H1 (cell line): ENCODE data around the gene KCNMA1. TPM values are rescaled to one million over a fixed set of nuclear protein-coding genes. Genes with fewer than 3 reads are reported as not detected.
A peak's percentile ranks its signal among the peaks of the same experiment; 100 is the strongest.

Source experiments
- CTCF ChIA-PET: fragments of 300-600 bp; sonication (Branson Sonifier 250); formaldehyde crosslinking; loops from one replicate; lab custom pipeline; 2021; ENCODE audit not compliant: partially characterized antibody; lab: Charles Lee
- POLR2A ChIA-PET: fragments of 300-600 bp; sonication (Branson Sonifier 250); formaldehyde crosslinking; loops from one replicate; lab custom pipeline; 2021; ENCODE audit warnings: inconsistent platforms; ENCODE audit not compliant: partially characterized antibody; lab: Charles Lee
- DNase-seq, 2 experiments: peaks; one replicate each; pipeline versions ENCODE4 v3.0.0 to v3.0.0-alpha.2; 2010 to 2022; ENCODE audit warnings: low spot score in 2 of 2, low read depth in 1 of 2, mixed read lengths in 1 of 2
- FAIRE-seq: peaks from 2 replicates; lab custom pipeline; 2011; peaks lifted over from hg19 to GRCh38; lab: Jason Lieb, UNC
- H2AFZ ChIP-seq: 2 replicates; pipeline ENCODE4 v1.8.1; 2012; ENCODE audit warnings: low read length, inconsistent platforms
- H2AK5ac ChIP-seq: 2 replicates; pipeline ENCODE4 v1.6.1; 2013; ENCODE audit warnings: low read depth, low read length
- H2BK120ac ChIP-seq: replicated peaks from 2 replicates; pipeline ENCODE3; 2013; ENCODE audit warnings: low read depth, low read length, inconsistent platforms
- H2BK12ac ChIP-seq: 2 replicates; pipeline ENCODE4 v1.6.1; 2013; ENCODE audit warnings: low read depth, low read length
- H2BK15ac ChIP-seq: 2 replicates; pipeline ENCODE4 v1.6.1; 2013; ENCODE audit warnings: low read length
- H2BK20ac ChIP-seq: 2 replicates; pipeline ENCODE4 v1.6.1; 2013; ENCODE audit warnings: low read length
- H2BK5ac ChIP-seq: 2 replicates; pipeline ENCODE4 v1.6.1; 2013; ENCODE audit warnings: low read depth, low read length
- H3K14ac ChIP-seq: 2 replicates; pipeline ENCODE4 v1.6.1; 2013; ENCODE audit warnings: inconsistent platforms; ENCODE audit not compliant: insufficient read length
- H3K18ac ChIP-seq: 2 replicates; pipeline ENCODE4 v1.6.1; 2013; ENCODE audit warnings: low read length; ENCODE audit errors: extremely low read depth
- H3K23ac ChIP-seq: 2 replicates; pipeline ENCODE4 v1.6.1; 2013; ENCODE audit warnings: inconsistent platforms; ENCODE audit not compliant: insufficient read length
- H3K23me2 ChIP-seq: 2 replicates; pipeline ENCODE4 v1.6.1; 2013; ENCODE audit warnings: low read depth, low read length
- H3K27ac ChIP-seq: 2 replicates; pipeline ENCODE4 v1.6.1; 2011; ENCODE audit warnings: low read depth, low read length, inconsistent platforms
- H3K27me3 ChIP-seq, 4 experiments: replicated peaks in 1 of 4; 1 replicate in 1 of 4; 2 replicates in 3 of 4; pipeline versions ENCODE4 v1.6.1 to v1.8.1; 2011 to 2013; ENCODE audit warnings: low read length in 3 of 4, mild to moderate bottlenecking in 3 of 4, inconsistent platforms in 2 of 4, mixed read lengths in 2 of 4, moderate library complexity in 1 of 4; ENCODE audit not compliant: control insufficient read depth in 3 of 4, insufficient read depth in 3 of 4; ENCODE audit errors: extremely low read depth in 1 of 4
- H3K36me3 ChIP-seq, 4 experiments: 2 replicates each; pipeline versions ENCODE4 v1.6.1 to v1.8.1; 2011 to 2013; ENCODE audit warnings: mild to moderate bottlenecking in 4 of 4, low read length in 3 of 4, moderate library complexity in 2 of 4, control low read depth in 1 of 4, inconsistent platforms in 1 of 4; ENCODE audit not compliant: insufficient read depth in 4 of 4, control insufficient read depth in 2 of 4
- H3K4ac ChIP-seq: replicated peaks from 2 replicates; pipeline ENCODE3; 2013; ENCODE audit warnings: low read length, low read depth, mixed read lengths, inconsistent platforms; ENCODE audit not compliant: insufficient read length
- H3K4me1 ChIP-seq, 4 experiments: replicated peaks in 1 of 4; 1 replicate in 1 of 4; 2 replicates in 3 of 4; pipeline versions ENCODE4 v1.6.1 to v1.8.1; 2011 to 2013; ENCODE audit warnings: low read length in 3 of 4, inconsistent platforms in 2 of 4, mixed read lengths in 1 of 4; ENCODE audit not compliant: insufficient read depth in 4 of 4, control insufficient read depth in 3 of 4
- H3K4me2 ChIP-seq, 2 experiments: 2 replicates each; pipeline versions ENCODE4 v1.6.1 to v1.8.1; 2011 to 2013; ENCODE audit warnings: low read depth in 2 of 2, low read length in 2 of 2, control low read depth in 1 of 2, inconsistent platforms in 1 of 2, mild to moderate bottlenecking in 1 of 2; ENCODE audit not compliant: insufficient read depth in 1 of 2
- H3K4me3 ChIP-seq, 4 experiments: fragments of 200-600, 300-600 bp in 1 of 4; sonication (generic), shearing (Covaris generic), sonication (Bioruptor Twin) in 1 of 4; 2 replicates each; pipeline versions ENCODE4 v1.5.1 to v1.8.1; 2011 to 2016; ENCODE audit warnings: low read length in 4 of 4, low read depth in 3 of 4, control low read depth in 2 of 4, inconsistent platforms in 2 of 4, mild to moderate bottlenecking in 2 of 4, mixed read lengths in 1 of 4, moderate library complexity in 1 of 4; ENCODE audit not compliant: insufficient read depth in 2 of 4; ENCODE audit errors: extremely low read depth in 1 of 4
- H3K56ac ChIP-seq: replicated peaks from 2 replicates; pipeline ENCODE3; 2013; ENCODE audit warnings: low read depth, mild to moderate bottlenecking, mixed read lengths, low read length, inconsistent platforms; ENCODE audit not compliant: insufficient read length
- H3K79me1 ChIP-seq: 2 replicates; pipeline ENCODE4 v1.6.1; 2013; ENCODE audit warnings: low read depth, low read length, control low read depth
- H3K79me2 ChIP-seq, 2 experiments: 2 replicates each; pipeline versions ENCODE4 v1.6.1 to v1.8.1; 2012 to 2013; ENCODE audit warnings: low read length in 2 of 2, mild to moderate bottlenecking in 2 of 2, inconsistent platforms in 1 of 2; ENCODE audit not compliant: insufficient read depth in 2 of 2, control insufficient read depth in 1 of 2
- H3K9ac ChIP-seq, 4 experiments: replicated peaks in 1 of 4; 1 replicate in 1 of 4; 2 replicates in 3 of 4; pipeline versions ENCODE4 v1.6.1 to v1.8.1; 2011 to 2013; ENCODE audit warnings: low read depth in 3 of 4, low read length in 3 of 4, control low read depth in 2 of 4, mild to moderate bottlenecking in 2 of 4, moderate library complexity in 2 of 4, inconsistent platforms in 1 of 4; ENCODE audit errors: extremely low read depth in 1 of 4
- H3K9me3 ChIP-seq, 2 experiments: 2 replicates each; pipeline versions ENCODE4 v1.6.1 to v1.8.1; 2012 to 2013; ENCODE audit warnings: mild to moderate bottlenecking in 2 of 2, moderate library complexity in 2 of 2, control low read depth in 1 of 2, inconsistent platforms in 1 of 2, low read depth in 1 of 2, low read length in 1 of 2, mixed read lengths in 1 of 2; ENCODE audit not compliant: insufficient read depth in 2 of 2
- H4K20me1 ChIP-seq, 2 experiments: replicated peaks in 1 of 2; 2 replicates each; pipeline versions ENCODE3 to v1.8.1; 2011 to 2013; ENCODE audit warnings: inconsistent platforms in 2 of 2, low read length in 2 of 2, mild to moderate bottlenecking in 1 of 2; ENCODE audit not compliant: insufficient read depth in 2 of 2, control insufficient read depth in 1 of 2
- H4K5ac ChIP-seq: 2 replicates; pipeline ENCODE4 v1.6.1; 2013; ENCODE audit warnings: low read length, low read depth, mixed read lengths, inconsistent platforms; ENCODE audit not compliant: insufficient read length
- H4K8ac ChIP-seq: 2 replicates; pipeline ENCODE4 v1.8.0; 2013; ENCODE audit warnings: mild to moderate bottlenecking, moderate library complexity, low read length, inconsistent platforms; ENCODE audit not compliant: insufficient read depth; ENCODE audit errors: extremely low read depth
- H4K91ac ChIP-seq: replicated peaks from 2 replicates; pipeline ENCODE3; 2013; ENCODE audit warnings: low read length, mixed read lengths, inconsistent platforms; ENCODE audit not compliant: insufficient read length
- BACH1 ChIP-seq: IDR thresholded peaks from 2 replicates; pipeline ENCODE4 v1.6.1; 2012; ENCODE audit warnings: low read length, improper control_type of control experiment
- BRCA1 ChIP-seq: IDR thresholded peaks from 2 replicates; pipeline ENCODE4 v1.6.1; 2012; ENCODE audit warnings: low read depth, low read length, improper control_type of control experiment
- CHD1 ChIP-seq: IDR thresholded peaks from 2 replicates; pipeline ENCODE4 v1.6.1; 2012; ENCODE audit warnings: low read depth, low read length, improper control_type of control experiment
- CHD2 ChIP-seq: IDR thresholded peaks from 2 replicates; pipeline ENCODE4 v1.6.1; 2012; ENCODE audit warnings: low read length, improper control_type of control experiment
- FOSL1 ChIP-seq: IDR thresholded peaks from 2 replicates; pipeline ENCODE4 v1.6.1; 2011; ENCODE audit warnings: mild to moderate bottlenecking, low read depth, low read length, moderate library complexity; ENCODE audit not compliant: insufficient read depth
- JUND ChIP-seq: IDR thresholded peaks from 2 replicates; pipeline ENCODE4 v1.6.1; 2011; ENCODE audit warnings: mild to moderate bottlenecking, improper control_type of control experiment, low read length
- PHF8 ChIP-seq: fragments of 200-600 bp; sonication (generic); conservative IDR thresholded peaks from 2 replicates; pipeline ENCODE4 v1.7.1; 2012; ENCODE audit warnings: low read depth, mild to moderate bottlenecking, inconsistent platforms, low read length, moderate library complexity
- RAD21 ChIP-seq, 2 experiments: IDR thresholded peaks in 1 of 2; conservative IDR thresholded peaks in 1 of 2; 2 replicates each; pipeline ENCODE4 v1.6.1; 2011; ENCODE audit warnings: low read depth in 2 of 2, low read length in 2 of 2, improper control_type of control experiment in 1 of 2, inconsistent platforms in 1 of 2, mild to moderate bottlenecking in 1 of 2, moderate library complexity in 1 of 2
- RBBP5 ChIP-seq: IDR thresholded peaks from 2 replicates; pipeline ENCODE4 v1.7.1; 2012; ENCODE audit warnings: low read depth, mild to moderate bottlenecking, inconsistent platforms, low read length, moderate library complexity, borderline replicate concordance
- SP1 ChIP-seq: IDR thresholded peaks from 2 replicates; pipeline ENCODE4 v1.6.1; 2011; ENCODE audit warnings: low read depth, low read length
- SP4 ChIP-seq: IDR thresholded peaks from 2 replicates; pipeline ENCODE4 v1.6.1; 2012; ENCODE audit warnings: low read length, inconsistent platforms
- TEAD4 ChIP-seq: IDR thresholded peaks from 2 replicates; pipeline ENCODE4 v1.6.1; 2012; ENCODE audit warnings: low read depth, low read length, inconsistent platforms, mixed read lengths
- USF2 ChIP-seq: IDR thresholded peaks from 2 replicates; pipeline ENCODE4 v1.6.1; 2011; ENCODE audit warnings: low read length, improper control_type of control experiment
- WGBS, 2 experiments: shearing (Covaris generic) in 1 of 2; methylation state at CpG; one replicate each; pipeline versions ENCODE4 v1.1.6 to v1.1.7; 2013 to 2015; ENCODE audit warnings: low lambda C conversion rate in 2 of 2, mixed read lengths in 2 of 2, inconsistent platforms in 1 of 2, low coverage in 1 of 2, missing lambda C conversion rate in 1 of 2; ENCODE audit not compliant: insufficient replicate concordance in 2 of 2, insufficient coverage in 1 of 2, insufficient read length in 1 of 2; ENCODE audit errors: extremely low coverage in 1 of 2, missing lambda C conversion rate in 1 of 2; 5-methylcytosine and 5-hydroxymethylcytosine counted together
- polyA plus RNA-seq, 7 experiments: library from polyadenylated mRNA; depleted of rRNA in 3 of 7; stranded (reverse) in 5 of 7; unstranded in 2 of 7; fragments of >200 nt in 5 of 7; fragments of 200-250 nt in 2 of 7; gene quantifications; 1 replicate in 5 of 7; 2 replicates in 1 of 7; 4 replicates in 1 of 7; pipeline versions ENCODE4 v1.2.1 to v1.2.3, GENCODE V29; 2011 to 2013; ENCODE audit warnings: missing spikeins in 2 of 7, mixed read lengths in 2 of 7
- total RNA-seq: library from RNA; stranded (reverse); fragmentation: NEBNext Ultra II Directional; extraction: Animal tissue kit (Norgen Biotek cat#: 25700); gene quantifications from 2 replicates; pipeline ENCODE4 v1.2.1, GENCODE V29; 2021

Gene KCNMA1
- total and polyA plus RNA-seq, 2 of the 8 experiments (the other 6 are each of a cell fraction or from before 2014, with no cell fraction given), result 10.2 to 11.1 TPM

DNA sequence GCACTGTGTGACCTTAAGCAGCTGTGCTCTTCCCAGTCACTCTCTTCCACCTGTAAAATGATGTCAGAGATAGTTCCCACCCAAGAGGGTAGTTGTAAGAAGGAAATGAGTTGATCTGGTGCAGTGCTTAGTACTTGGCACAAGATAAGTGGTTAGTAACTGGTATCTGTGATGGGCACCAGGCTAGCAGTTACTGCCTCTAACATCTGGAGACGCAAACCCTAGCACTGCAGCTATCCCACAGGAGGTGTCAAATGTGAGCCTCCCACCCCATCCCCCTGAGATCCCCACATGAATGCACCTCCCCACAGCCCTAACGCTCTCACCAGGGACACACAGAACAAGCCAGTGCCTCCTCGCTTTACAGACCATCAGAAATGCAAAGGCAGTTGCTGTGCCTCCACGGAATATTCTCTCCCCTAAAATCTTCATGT is 72.0 kb downstream of the KCNMA1 start:
- no peaks in the 10 kb centered on the region for H3K79me1 ChIP-seq
- ChIA-PET POLR2A (interaction anchor here (0.7 to 4.9 kb wide), 10 partner anchors 9 to 103 kb away, joined by 3 to 21 read pairs (median 4); no protein-coding TSS in a partner anchor), CTCF (interaction anchor here (0.7 to 2.2 kb wide), 8 partner anchors 10 to 130 kb away, joined by 3 to 8 read pairs (median 4); no protein-coding TSS in a partner anchor)
- DNase-seq, result no peak
- H3K23me2 ChIP-seq, result no peaks in the 10 kb centered on the region
- H3K36me3 ChIP-seq, result no peaks in the 10 kb centered on the region
- no peak overlapping the region for H3K56ac ChIP-seq
- no peak overlapping the region for H4K8ac ChIP-seq
- H3K18ac ChIP-seq, result 0 out of 2 replicates have a peak overlapping the region, but pooled peaks have one; percentile 3
- no peak overlapping the region for H3K23ac ChIP-seq
- 40% methylated on average over 4 of the region's 4 CpGs; no CpG with 5 or more reads in 1 of the 2 experiments for WGBS, 2 experiments
- no peaks in the 10 kb centered on the region for H3K9me3 ChIP-seq
- H2AK5ac ChIP-seq, result peak overlapping the region; percentile 5; the same call in 1 of the 2 replicates
- peak overlapping the region; percentile 91 for H3K4ac ChIP-seq
- H3K4me3 ChIP-seq, result peak overlapping the region in 1 of 4 experiments; percentile 9; a peak in 1 of 8 replicates
- H4K20me1 ChIP-seq, result no peaks in the 10 kb centered on the region
- no peaks in the 10 kb centered on the region for H3K79me2 ChIP-seq
- peak overlapping the region; percentile 91 for H2BK12ac ChIP-seq
- no peak overlapping the region for H2BK15ac ChIP-seq
- H2BK5ac ChIP-seq, result peak overlapping the region; percentile 37; the same call in 1 of the 2 replicates
- no peak overlapping the region; the same call in 1 of the 2 replicates for H3K27ac ChIP-seq
- no peak overlapping the region for H2AFZ ChIP-seq
- FAIRE-seq, result no peak
- H4K5ac ChIP-seq, result peak overlapping the region; percentile 22
- peak overlapping the region; percentile 87 for H4K91ac ChIP-seq
- no peak overlapping the region for H3K9ac ChIP-seq
- peaks cover 9 to 18% (median 14%) of the 10 kb centered on the region in 4 experiments for H3K4me1 ChIP-seq
- H2BK20ac ChIP-seq, result peak overlapping the region; percentile 73; the same call in 1 of the 2 replicates
- peak overlapping the region; percentile 50 to 60; a peak in 2 of 4 replicates for H3K4me2 ChIP-seq
- no peaks in the 10 kb centered on the region for H3K27me3 ChIP-seq
- no peak overlapping the region for H2BK120ac ChIP-seq
- H3K14ac ChIP-seq, result no peak overlapping the region
- TF ChIP-seq SP4 (no peak), TEAD4 (no peak), PHF8 (no peak), CHD1 (no peak), RBBP5 (no peak), USF2 (no peak), RAD21 (IDR thresholded peaks at IDR 0.05 in 1 of 2, conservative IDR thresholded peaks at IDR 0.05 in 1 of 2; ENCODE audit: low read depth in 2 of 2, low read length in 2 of 2) (no peak), BACH1 (no peak), SP1 (no peak), BRCA1 (no peak), JUND (no peak), CHD2 (no peak), FOSL1 (no peak)
